Ishikawa (cell line): ENCODE data around the gene CASP2.

Source experiments
- CEBPB ChIP-seq: IDR thresholded peaks from 2 replicates; pipeline ENCODE4 v1.6.1; 2012
- EGR1 ChIP-seq: IDR thresholded peaks from 2 replicates; pipeline ENCODE4 v1.6.1; 2012
- EP300 ChIP-seq: IDR thresholded peaks from 2 replicates; pipeline ENCODE4 v1.6.1; 2012; ENCODE audit warnings: borderline replicate concordance
- FOXM1 ChIP-seq: IDR thresholded peaks from 2 replicates; pipeline ENCODE4 v1.6.1; 2012; ENCODE audit warnings: low read depth, borderline replicate concordance
- RAD21 ChIP-seq: IDR thresholded peaks from 2 replicates; pipeline ENCODE4 v1.6.1; 2012; ENCODE audit warnings: low read depth
- TAF1 ChIP-seq: IDR thresholded peaks from 2 replicates; pipeline ENCODE4 v1.6.1; 2012; ENCODE audit warnings: low read depth, mild to moderate bottlenecking
- TEAD4 ChIP-seq: IDR thresholded peaks from 2 replicates; pipeline ENCODE4 v1.6.1; 2012
- YY1 ChIP-seq: IDR thresholded peaks from 2 replicates; pipeline ENCODE4 v1.6.1; 2012; ENCODE audit warnings: low read depth
- TF ChIP-seq, protein P1 (sequence below): IDR thresholded peaks from 2 replicates; pipeline ENCODE4 v1.6.1; 2012
- TF ChIP-seq, protein P2 (sequence below): IDR thresholded peaks from 2 replicates; pipeline ENCODE4 v1.6.1; 2012; ENCODE audit warnings: low read depth, mild to moderate bottlenecking
- TF ChIP-seq, protein P3 (sequence below): IDR thresholded peaks from 2 replicates; pipeline ENCODE4 v1.6.1; 2012

DNA sequence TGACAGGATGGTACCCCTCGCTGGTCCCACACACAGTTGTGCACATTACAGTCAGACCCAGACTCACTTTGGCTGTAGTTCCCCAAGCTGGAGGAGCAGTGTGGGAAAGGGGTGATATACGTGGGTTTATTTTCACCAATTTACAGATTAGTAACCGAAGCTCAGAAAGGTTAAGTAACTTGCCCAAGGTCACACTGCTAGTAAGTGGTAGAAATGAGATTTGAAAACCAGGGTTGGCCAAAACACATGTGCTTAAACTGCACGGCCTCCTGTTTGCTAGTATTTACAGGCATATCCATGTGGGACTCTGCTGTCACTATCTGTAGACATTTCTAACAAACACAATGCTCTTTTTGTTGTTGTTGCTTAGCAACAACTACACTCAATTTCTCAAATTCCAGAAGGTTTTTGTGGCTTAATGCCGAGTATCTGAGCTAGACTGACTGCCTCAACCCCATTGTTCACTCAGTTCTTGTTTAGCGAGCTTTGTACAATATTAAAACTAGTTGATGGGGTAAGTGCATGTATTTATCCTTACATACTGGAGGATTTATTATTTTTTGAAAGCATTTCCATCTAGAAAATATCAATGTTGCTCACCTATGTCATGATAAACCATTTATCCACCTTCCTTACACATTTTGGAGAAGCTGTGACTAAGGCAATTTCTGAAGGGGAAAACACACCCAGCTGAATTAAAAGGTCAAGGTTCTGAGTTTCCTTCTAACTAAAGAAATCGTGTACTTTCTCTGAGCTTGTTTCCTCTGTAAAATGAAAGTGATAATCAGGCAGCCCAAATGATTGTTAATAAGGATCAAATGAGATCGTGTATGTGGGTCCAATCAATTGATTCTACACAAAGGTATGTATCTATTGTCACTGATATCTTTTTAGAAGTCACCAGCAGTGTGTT, 8.7 kb upstream of the CASP2 start:
- TF ChIP-seq YY1, result no peak
- TF ChIP-seq CEBPB, result no peak
- TF ChIP-seq TAF1, result no peak
- TF ChIP-seq, protein P1, sequence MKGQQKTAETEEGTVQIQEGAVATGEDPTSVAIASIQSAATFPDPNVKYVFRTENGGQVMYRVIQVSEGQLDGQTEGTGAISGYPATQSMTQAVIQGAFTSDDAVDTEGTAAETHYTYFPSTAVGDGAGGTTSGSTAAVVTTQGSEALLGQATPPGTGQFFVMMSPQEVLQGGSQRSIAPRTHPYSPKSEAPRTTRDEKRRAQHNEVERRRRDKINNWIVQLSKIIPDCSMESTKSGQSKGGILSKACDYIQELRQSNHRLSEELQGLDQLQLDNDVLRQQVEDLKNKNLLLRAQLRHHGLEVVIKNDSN, result no peak
- no peak for TF ChIP-seq EGR1
- peak; percentile 61 for TF ChIP-seq TEAD4
- TF ChIP-seq, protein P2, sequence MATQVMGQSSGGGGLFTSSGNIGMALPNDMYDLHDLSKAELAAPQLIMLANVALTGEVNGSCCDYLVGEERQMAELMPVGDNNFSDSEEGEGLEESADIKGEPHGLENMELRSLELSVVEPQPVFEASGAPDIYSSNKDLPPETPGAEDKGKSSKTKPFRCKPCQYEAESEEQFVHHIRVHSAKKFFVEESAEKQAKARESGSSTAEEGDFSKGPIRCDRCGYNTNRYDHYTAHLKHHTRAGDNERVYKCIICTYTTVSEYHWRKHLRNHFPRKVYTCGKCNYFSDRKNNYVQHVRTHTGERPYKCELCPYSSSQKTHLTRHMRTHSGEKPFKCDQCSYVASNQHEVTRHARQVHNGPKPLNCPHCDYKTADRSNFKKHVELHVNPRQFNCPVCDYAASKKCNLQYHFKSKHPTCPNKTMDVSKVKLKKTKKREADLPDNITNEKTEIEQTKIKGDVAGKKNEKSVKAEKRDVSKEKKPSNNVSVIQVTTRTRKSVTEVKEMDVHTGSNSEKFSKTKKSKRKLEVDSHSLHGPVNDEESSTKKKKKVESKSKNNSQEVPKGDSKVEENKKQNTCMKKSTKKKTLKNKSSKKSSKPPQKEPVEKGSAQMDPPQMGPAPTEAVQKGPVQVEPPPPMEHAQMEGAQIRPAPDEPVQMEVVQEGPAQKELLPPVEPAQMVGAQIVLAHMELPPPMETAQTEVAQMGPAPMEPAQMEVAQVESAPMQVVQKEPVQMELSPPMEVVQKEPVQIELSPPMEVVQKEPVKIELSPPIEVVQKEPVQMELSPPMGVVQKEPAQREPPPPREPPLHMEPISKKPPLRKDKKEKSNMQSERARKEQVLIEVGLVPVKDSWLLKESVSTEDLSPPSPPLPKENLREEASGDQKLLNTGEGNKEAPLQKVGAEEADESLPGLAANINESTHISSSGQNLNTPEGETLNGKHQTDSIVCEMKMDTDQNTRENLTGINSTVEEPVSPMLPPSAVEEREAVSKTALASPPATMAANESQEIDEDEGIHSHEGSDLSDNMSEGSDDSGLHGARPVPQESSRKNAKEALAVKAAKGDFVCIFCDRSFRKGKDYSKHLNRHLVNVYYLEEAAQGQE, result no peak
- no peak for TF ChIP-seq FOXM1
- TF ChIP-seq EP300, result no peak
- no peak for TF ChIP-seq RAD21
- TF ChIP-seq, protein P3, sequence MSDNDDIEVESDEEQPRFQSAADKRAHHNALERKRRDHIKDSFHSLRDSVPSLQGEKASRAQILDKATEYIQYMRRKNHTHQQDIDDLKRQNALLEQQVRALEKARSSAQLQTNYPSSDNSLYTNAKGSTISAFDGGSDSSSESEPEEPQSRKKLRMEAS, result no peak; the same call in 1 of the 2 replicates
